COLO668 (cell line): ENCODE results near the gene KIAA1328.
"Not testable (repeated sequence)": the region's sequence is repeated elsewhere in the genome, so short reads cannot be mapped to it uniquely, and the experiment has no call there.

Experiments used
- DNase-seq: peaks from one replicate; lab custom pipeline; 2025; ENCODE audit not compliant: unreplicated experiment; lab: John Stamatoyannopoulos, UW

Gene KIAA1328

DNA sequence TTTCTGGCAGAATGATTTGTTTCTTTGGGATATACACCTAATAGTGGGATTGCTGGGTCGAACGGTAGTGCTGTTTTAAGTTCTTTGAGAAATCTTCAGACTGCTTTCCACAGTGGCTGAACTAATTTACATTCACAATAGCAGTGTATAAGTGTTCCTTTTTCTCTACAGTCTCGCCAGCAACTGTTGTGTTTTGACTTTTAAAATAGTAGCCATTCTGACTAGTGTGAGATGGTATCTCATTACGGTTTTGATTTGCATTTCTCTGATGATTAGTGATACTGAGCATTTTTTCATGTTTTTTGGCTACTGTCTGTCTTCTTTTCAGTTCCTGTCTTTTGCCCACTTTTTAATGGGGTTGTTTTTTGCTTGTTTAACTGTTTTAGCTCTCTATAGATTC is 306.2 kb downstream of the KIAA1328 start:
- no peak for DNase-seq

- DNase-seq: no peak
These were observed 309.5 kb downstream of the KIAA1328 start for GRCh38 chr18:37138456-37138855.

DNA sequence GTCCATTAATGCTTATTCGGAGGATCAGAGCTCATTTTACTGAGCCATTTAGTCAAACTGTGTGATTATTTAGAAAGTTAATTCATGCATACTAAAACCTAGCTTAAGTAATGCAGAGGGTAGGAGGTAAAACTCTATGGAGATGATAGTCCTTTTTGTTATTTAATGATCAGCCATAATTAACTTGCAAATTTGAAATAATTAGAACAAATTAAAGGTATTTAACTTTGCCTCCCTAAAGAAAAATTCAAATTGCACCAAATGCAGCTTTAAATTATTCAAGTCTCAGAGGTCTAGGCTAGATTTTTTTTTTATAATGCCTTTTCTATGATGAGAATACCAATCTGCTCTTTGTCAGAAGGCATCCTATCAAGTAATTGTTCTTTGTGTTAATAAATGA is 310.9 kb downstream of the KIAA1328 start:
- no peak for DNase-seq

GRCh38 chr18:37144921-37145320 is 316.0 kb downstream of the KIAA1328 start:
- no peak for DNase-seq

- DNase-seq: no peak
These were observed 327.5 kb downstream of the KIAA1328 start for GRCh38 chr18:37156330-37156942.

DNA sequence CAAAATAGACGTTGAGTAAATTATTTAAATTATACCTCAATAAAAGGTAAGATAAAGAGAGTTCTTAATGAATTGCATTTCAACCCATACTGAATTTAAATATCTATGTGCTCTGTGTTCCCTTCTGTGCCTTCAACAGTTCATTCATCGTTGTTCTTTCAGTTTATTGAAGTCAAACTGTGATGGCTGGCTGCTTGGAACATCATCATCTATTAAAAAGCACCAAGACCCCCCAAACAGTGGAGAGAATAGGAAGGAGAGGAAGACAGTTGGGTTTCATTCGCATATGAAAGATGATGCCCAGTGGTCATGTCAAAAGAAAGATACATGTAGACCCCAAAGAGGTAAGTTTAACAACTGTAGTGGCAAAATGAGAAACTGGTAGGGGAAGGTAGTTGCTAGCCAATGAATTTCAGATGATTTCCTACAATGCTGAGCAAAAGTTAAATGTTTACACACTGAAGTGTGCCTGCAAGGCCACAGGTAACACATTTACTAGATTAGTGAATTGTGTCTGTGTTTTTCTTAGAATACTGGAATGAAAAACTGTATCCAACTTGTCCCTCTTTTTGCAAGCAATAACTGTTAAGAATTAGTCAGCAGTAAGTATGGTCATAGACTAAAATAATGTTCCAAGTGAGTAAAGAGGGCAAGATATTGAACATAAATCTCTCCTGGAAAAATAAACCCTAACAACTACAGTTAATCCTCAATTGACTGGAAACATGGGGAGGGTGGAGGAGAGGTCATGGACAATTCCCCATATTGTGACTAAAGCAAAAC is 331.3 kb downstream of the KIAA1328 start:
- DNase-seq: no peak

- no peak for DNase-seq
These were observed 332.6 kb downstream of the KIAA1328 start for GRCh38 chr18:37161491-37161890.

DNA sequence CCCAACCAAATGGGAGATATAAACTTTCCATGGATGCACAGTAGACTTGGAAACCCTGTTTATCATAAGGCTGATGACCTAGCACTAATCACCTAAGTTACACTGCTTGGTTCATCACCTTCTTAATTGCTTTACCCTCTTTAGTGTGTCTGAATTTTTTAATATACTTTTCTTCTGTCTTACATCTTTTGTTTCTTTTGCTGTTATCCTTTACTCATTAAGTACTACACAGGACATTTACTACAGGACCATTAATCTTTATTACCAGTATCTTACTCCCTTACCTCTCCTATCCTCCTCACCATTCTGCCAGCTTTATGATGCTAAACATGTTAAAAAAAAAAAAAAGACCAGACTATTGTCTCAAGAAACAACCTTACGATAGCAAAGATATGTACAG is 333.6 kb downstream of the KIAA1328 start:
- DNase-seq: no peak

DNA sequence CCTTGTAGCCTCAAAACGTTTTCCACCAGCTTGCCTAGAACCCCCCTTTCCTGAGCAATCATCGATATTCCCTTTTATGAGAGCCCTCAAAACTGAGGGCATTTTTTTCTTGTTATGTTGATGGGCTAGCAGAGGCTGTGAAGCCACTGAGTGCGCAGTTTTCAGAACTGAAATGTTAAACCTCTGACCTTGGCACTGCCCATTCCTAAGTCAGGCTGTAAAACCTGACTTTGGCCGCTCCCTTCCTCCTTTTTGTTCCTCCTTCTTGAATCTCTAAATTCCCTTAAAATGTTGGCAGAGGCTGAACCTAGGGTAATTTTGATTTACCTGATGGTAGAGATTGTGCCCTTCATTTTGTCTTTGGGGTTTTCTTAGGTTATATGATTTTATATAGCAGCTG is 334.2 kb downstream of the KIAA1328 start:
- DNase-seq: no peak

DNA sequence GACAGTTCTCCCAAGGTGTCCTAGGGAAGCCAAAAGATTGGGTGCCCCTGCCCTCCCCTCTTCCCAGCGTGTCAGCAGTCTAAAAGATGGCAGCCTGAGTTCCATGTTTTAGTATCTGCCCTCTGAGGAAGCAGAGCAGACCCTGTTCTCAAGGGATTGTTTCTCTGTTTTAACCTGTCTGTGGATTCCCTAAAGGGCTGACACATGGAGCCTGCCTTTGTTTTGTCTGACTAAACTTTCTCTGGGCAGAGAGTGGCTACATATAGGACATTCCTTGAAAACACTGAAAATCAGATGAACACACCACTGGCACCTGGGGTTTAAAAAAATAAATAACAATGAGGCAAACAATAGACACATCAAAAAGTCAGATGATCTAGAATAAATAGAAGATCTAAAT is 337.6 kb downstream of the KIAA1328 start:
- DNase-seq: no peak

DNA sequence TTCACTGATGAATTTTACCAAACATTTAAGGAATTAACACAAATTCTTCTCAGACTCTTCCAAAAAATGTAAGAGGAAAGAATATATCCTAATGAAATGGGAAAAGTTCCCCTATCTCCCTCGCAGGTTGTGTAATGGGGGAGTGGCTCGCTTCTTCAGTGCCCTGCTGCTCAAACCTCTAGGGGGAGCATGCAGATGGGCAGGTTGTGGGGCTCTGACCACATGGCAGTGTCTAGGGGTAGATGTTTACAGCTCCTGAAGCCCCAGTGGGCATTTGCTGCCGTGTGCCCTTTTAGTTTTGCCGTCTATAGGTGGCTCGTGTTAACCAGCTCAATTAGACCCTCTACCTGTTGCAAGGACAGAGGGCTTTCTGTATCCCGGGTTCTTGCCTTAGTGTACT is 338.0 kb downstream of the KIAA1328 start:
- not testable (repeated sequence) for DNase-seq

DNA sequence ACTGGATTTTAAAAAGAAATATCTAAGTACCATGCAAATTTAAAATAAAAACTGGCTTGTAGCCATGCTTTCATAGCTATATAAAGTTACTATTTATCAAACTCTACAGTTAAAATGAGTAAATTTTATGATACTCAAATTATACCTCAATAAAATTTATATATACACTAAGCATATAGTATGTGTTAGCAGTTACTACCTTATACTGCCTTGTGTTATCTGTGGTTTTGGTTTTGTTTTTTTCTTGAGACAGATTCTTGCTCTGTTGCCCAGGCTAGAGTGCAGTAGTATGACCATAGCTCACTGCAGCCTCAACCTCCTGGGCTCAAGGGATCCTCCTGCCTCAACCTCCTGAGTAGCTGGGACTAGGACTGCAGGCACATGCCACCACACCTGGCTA is 342.1 kb downstream of the KIAA1328 start:
- DNase-seq: no peak

- no peak for DNase-seq
These were observed 344.5 kb downstream of the KIAA1328 start for GRCh38 chr18:37173384-37173783.

DNA sequence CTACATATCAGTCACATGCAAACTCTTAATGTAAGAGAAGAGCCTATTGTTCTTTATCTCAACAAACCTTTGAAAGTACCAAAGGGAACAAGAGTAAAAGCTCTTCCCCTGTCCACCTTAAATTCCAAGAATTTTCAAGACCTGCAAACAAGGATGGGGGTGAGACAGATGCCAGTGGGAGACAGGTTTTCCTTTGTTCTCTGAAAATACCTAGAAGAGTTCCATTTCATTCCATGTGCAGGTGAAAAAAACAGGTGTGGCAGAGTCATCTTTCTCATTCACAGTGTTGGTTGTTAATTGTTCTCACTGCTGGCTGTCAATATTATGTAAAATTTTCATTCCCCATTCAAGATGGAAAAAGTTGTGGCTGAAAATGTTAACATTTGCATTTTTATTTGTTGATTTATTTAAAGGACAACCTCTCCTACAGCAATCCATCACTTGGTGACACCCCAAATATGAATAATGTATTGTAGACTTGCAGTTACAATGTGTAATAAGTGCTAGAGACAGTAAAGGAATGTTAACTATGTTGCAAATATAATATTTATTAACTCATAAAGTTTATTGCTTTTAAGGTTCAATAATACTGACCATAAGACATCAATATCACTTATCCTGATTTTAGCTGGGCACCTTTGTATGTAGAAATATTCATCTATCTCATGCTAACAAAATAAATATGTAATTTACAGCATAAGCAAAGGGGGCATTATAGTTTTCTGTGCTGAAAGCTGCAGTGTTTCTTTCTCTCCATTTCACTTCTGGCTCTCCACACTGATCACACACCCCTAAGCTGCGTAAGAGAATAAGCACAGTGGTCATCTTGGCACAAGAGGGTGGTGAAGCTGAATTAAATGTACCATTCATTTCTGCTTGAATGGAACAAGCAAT is 347.0 kb downstream of the KIAA1328 start:
- DNase-seq: no peak

DNA sequence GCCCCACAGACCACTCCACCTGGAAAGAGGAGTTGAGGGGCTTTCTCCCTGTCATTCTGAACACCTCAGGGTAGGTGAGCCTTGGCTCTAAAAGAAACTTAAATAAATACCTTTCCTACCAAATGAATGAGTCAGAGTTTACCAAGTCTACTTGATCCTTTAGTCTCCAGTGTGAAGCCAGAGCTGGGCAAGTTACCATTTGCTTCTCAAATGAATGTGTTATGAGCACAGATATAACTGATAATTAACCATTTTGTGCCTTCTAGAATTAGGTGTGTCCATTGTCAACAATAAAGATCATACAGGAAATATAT is 347.7 kb downstream of the KIAA1328 start:
- DNase-seq: no peak

- peak; percentile 67 for DNase-seq
These were observed 350.5 kb downstream of the KIAA1328 start for GRCh38 chr18:37179384-37179783.

- DNase-seq: no peak
These were observed 351.2 kb downstream of the KIAA1328 start for GRCh38 chr18:37180086-37180485.

GRCh38 chr18:37182340-37183135 is 353.6 kb downstream of the KIAA1328 start:
- DNase-seq: no peak

DNA sequence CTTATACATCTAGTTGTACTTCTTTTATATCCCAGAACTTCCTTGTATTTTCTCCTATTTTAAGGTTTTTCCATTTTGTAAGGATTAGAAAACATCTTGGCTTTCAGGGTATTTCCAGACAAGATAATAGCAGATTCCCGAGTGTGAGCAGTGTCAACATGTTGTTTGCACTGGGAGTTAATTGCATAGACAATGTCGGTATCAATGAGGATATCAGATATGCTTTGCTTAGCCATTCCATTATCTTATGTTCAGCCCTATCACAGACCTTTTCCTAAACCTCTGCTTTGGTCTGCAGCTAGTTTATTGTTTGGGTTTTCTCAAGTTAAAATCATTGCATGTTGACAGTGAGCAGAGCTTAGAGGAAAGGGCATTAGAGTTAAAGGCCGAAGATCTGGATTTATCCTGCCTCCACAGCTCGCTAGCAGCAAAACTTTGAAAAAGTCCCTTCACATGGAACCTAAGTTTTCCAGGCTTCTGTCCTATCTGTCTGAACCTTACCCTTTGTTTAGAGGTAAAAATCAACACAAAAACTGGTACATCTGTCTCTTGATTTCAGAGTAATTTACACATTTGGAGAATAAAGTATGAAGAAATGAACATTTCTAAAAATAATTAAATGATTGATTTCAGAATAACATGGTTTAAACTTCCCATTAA is 355.4 kb downstream of the KIAA1328 start:
- DNase-seq: no peak

GRCh38 chr18:37188016-37188791 is 359.3 kb downstream of the KIAA1328 start:
- no peak for DNase-seq
